T-helper 2 cell treated with Interferon-gamma antibody and Interleukin-4, amounts not matched to agents 5 μg/mL and 100 μg/mL, for 36 hours (primary cell): Measurements from ENCODE around the gene MN1.

Source experiments
- DNase-seq: peaks from one replicate; pipeline ENCODE4 v3.0.0; 2021; ENCODE audit warnings: low spot score
- H3K27ac Mint-ChIP-seq: one replicate; pipeline ENCODE4 v1.8.0; 2021; ENCODE audit warnings: mild to moderate bottlenecking, mixed read lengths
- H3K27me3 Mint-ChIP-seq: one replicate; pipeline ENCODE4 v1.8.0; 2021; ENCODE audit warnings: low read depth, mixed read lengths
- H3K36me3 Mint-ChIP-seq: one replicate; pipeline ENCODE4 v1.8.0; 2021; ENCODE audit warnings: low read depth, mixed read lengths
- H3K4me1 Mint-ChIP-seq: one replicate; pipeline ENCODE4 v1.8.0; 2021; ENCODE audit warnings: low read depth, mixed read lengths
- H3K4me3 Mint-ChIP-seq: one replicate; pipeline ENCODE4 v1.8.0; 2022; ENCODE audit warnings: mild to moderate bottlenecking, moderate library complexity, mixed read lengths
- H3K9me3 Mint-ChIP-seq: one replicate; pipeline ENCODE4 v1.8.0; 2021; ENCODE audit warnings: mixed read lengths

MN1 gene

GRCh38 chr22:27714068-27714467 is 87.5 kb downstream of the MN1 start:
- Mint-ChIP-seq H3K27me3 (no peaks in the 10 kb centered on the region), H3K4me1 (no peaks in the 10 kb centered on the region), H3K36me3 (no peaks in the 10 kb centered on the region), H3K27ac (no peak overlapping the region), H3K4me3 (no peak overlapping the region), H3K9me3 (no peaks in the 10 kb centered on the region)
- DNase-seq = no peak

GRCh38 chr22:27713461-27713860 is 88.1 kb downstream of the MN1 start:
- Mint-ChIP-seq H3K9me3 (no peaks in the 10 kb centered on the region), H3K4me1 (no peaks in the 10 kb centered on the region), H3K36me3 (no peaks in the 10 kb centered on the region), H3K4me3 (no peak overlapping the region), H3K27me3 (no peaks in the 10 kb centered on the region), H3K27ac (no peak overlapping the region)
- no peak for DNase-seq

- no peaks in the 10 kb centered on the region for H3K9me3 Mint-ChIP-seq
- no peaks in the 10 kb centered on the region for H3K27me3 Mint-ChIP-seq
- no peaks in the 10 kb centered on the region for H3K4me1 Mint-ChIP-seq
These were observed 89.8 kb downstream of the MN1 start for GRCh38 chr22:27711756-27712155.

GRCh38 chr22:27711012-27711411 is 90.5 kb downstream of the MN1 start:
- Mint-ChIP-seq H3K36me3 (no peaks in the 10 kb centered on the region), H3K4me3 (no peak overlapping the region), H3K9me3 (no peaks in the 10 kb centered on the region)

More at GRCh38 chr22:27711756-27712155, 89.8 kb downstream of the MN1 start:
- no peak overlapping the region for H3K4me3 Mint-ChIP-seq
- H3K27ac Mint-ChIP-seq = no peak overlapping the region
- no peaks in the 10 kb centered on the region for H3K36me3 Mint-ChIP-seq
- no peak for DNase-seq

GRCh38 chr22:27709919-27710675 is 91.5 kb downstream of the MN1 start:
- Mint-ChIP-seq H3K4me3 (no peak overlapping the region), H3K27me3 (no peaks in the 10 kb centered on the region), H3K4me1 (no peaks in the 10 kb centered on the region), H3K27ac (no peak overlapping the region), H3K9me3 (no peaks in the 10 kb centered on the region), H3K36me3 (no peaks in the 10 kb centered on the region)
- no peak for DNase-seq

More at GRCh38 chr22:27711012-27711411, 90.5 kb downstream of the MN1 start:
- H3K4me1 Mint-ChIP-seq = no peaks in the 10 kb centered on the region
- no peak overlapping the region for H3K27ac Mint-ChIP-seq
- no peak for DNase-seq
- no peaks in the 10 kb centered on the region for H3K27me3 Mint-ChIP-seq

GRCh38 chr22:27706489-27706888 is 95.1 kb downstream of the MN1 start:
- H3K9me3 Mint-ChIP-seq = peaks cover 7% of the 10 kb centered on the region
- H3K27me3 Mint-ChIP-seq = no peaks in the 10 kb centered on the region
- H3K4me3 Mint-ChIP-seq = no peak overlapping the region
- no peaks in the 10 kb centered on the region for H3K4me1 Mint-ChIP-seq
- H3K36me3 Mint-ChIP-seq = no peaks in the 10 kb centered on the region
- no peak for DNase-seq
- no peak overlapping the region for H3K27ac Mint-ChIP-seq

GRCh38 chr22:27705408-27706080 is 96.0 kb downstream of the MN1 start:
- no peak overlapping the region for H3K4me3 Mint-ChIP-seq
- H3K4me1 Mint-ChIP-seq = no peaks in the 10 kb centered on the region
- no peaks in the 10 kb centered on the region for H3K27me3 Mint-ChIP-seq
- H3K27ac Mint-ChIP-seq = no peak overlapping the region
- DNase-seq = no peak
- peaks cover 8% of the 10 kb centered on the region for H3K9me3 Mint-ChIP-seq
- no peaks in the 10 kb centered on the region for H3K36me3 Mint-ChIP-seq

- H3K36me3 Mint-ChIP-seq = no peaks in the 10 kb centered on the region
- H3K27me3 Mint-ChIP-seq = no peaks in the 10 kb centered on the region
- DNase-seq = no peak
- peaks cover 8% of the 10 kb centered on the region for H3K9me3 Mint-ChIP-seq
- H3K27ac Mint-ChIP-seq = no peak overlapping the region
- no peak overlapping the region for H3K4me3 Mint-ChIP-seq
- H3K4me1 Mint-ChIP-seq = no peaks in the 10 kb centered on the region
These were observed 97.0 kb downstream of the MN1 start for GRCh38 chr22:27704581-27704980.

GRCh38 chr22:27699383-27700019 is 102.1 kb downstream of the MN1 start:
- no peaks in the 10 kb centered on the region for H3K4me1 Mint-ChIP-seq
- no peaks in the 10 kb centered on the region for H3K27me3 Mint-ChIP-seq
- peaks cover 14% of the 10 kb centered on the region for H3K9me3 Mint-ChIP-seq
- DNase-seq = no peak
- H3K4me3 Mint-ChIP-seq = no peak overlapping the region
- H3K27ac Mint-ChIP-seq = no peak overlapping the region
- H3K36me3 Mint-ChIP-seq = no peaks in the 10 kb centered on the region

GRCh38 chr22:27698813-27699212 is 102.7 kb downstream of the MN1 start:
- peaks cover 14% of the 10 kb centered on the region for H3K9me3 Mint-ChIP-seq
- H3K4me1 Mint-ChIP-seq = no peaks in the 10 kb centered on the region
- DNase-seq = no peak
- no peak overlapping the region for H3K27ac Mint-ChIP-seq
- no peak overlapping the region for H3K4me3 Mint-ChIP-seq
- no peaks in the 10 kb centered on the region for H3K27me3 Mint-ChIP-seq
- H3K36me3 Mint-ChIP-seq = no peaks in the 10 kb centered on the region
